Medulla oblongata (tissue), 1 donor: ENCODE results near the gene KATNB1.

Experiments used
- DNase-seq: peaks from one replicate; pipeline ENCODE4 v3.0.0-alpha.2; 2015; ENCODE audit errors: extremely low spot score

KATNB1 gene

DNA sequence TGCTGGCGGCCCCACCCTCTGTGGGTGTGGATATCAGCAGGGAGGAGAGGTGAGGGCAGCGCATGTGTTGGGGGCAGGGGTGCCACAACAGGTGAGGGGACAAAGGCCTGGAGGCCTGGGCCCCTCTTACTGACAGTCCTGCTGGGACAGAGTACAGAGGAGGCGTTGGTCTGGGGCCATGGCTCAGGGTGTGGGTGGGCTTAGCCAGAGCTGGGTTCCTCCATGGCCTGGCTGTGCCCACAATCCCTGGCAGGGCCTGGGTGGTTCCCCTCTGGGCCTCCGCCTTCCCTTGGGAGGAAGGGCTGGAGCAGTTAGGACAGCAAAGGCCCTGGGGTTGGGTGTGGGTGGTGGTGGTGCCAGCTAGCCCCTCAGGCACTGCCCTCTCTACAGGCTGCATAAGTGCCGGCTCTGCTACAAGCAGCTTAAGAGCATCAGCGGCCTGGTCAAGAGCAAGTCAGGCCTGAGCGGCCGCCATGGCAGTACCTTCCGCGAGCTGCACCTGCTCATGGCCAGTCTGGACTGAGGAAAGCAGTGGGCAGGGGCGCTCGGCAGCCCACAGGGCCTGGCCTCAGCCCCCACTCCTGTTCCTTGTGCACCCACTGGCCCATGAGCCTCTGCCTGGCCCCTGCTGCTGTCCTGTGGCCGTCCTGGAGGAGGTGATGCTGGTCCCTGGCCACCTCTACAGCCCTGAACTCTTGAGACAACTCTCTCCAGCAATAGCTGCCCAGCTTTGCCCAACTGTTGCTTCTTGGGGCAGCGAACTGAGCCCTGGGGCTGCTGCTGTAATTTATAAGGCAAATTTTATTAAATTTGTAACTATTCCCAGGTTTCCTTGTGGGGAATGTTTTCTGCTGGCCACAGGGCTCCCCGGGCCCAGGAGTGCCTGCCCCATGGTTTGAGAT, 21.1 kb downstream of the KATNB1 start:
- no peak for DNase-seq

DNA sequence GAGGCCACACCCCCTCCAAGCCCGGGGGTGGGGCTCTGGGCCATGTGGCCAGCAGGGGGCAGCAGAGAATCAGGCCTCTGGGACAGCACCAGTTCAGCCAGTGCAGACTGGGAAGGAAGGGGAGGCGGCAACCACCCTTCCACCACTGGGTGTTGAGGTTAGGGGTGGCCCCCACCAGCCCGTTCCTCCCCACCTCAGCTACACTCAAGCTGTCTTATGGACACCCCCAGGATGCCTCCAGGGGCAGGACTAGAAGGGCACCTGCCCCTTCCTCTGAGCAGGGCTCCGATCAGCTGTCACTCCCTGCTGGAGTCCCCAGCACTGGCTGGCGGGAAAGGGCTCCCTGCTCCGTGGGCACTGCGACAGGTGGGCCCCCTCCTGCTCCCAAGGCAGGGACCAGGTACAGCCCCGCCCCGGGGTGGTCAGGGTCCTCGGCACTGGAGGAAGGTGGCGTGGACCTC, 21.8 kb downstream of the KATNB1 start:
- DNase-seq = peak; percentile 89

DNA sequence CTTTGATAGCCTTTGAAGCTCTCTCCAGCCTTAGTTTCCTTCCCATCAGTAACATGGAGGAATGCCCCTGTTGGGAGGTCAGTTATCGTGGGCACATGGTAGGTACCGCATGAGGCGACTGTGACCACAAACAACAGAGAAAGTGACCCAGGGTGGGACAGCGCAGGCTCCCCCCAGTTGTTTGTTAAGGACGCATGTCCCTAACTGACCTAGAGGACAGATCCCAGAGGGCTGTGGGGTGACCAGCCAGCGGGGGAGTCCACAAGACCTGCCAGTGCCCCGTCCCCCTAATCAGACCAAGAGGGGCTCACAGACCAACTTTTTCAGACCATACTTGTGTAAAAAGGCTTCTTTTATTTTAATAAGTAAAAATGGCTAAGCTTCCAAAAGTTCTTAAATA, 22.3 kb downstream of the KATNB1 start:
- DNase-seq = no peak

DNA sequence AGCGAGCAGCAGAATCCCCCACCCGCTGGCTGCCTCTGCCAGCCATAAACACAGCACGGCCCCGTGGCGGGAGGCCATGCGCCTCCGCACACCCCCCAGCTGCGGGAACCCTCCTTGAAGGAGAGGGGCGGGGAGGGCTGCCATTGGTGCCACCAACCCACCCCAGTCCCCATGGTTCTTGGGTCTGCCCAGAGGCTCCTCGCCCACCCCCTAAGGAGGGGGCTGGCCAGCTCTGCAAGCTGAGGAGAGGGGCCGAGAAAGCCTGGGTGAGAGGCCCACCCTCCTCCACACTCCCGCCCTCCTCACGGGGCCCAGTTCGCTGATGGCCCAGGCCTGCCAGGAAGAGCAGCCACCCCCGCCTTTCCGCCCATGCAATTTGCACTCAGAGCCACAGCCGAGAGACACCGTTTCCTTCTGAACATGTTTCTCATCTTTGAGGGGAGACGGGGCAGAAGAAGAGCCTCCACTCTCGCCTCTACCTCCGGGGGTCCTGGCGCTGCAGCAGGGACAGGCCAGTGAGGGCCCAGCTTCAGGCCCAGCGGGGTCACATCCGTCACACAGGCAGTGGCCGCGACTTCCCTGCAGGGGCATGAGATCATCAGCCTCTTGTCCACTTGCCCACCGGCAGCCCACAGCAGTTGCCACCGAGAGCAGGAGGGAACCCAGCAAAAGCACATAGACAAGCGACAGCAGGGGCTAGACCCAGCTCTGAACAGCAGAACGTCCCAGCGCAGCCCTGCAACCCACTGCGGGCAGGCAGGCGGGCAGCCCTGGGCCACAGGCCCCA, 23.0 kb downstream of the KATNB1 start:
- DNase-seq = no peak

DNA sequence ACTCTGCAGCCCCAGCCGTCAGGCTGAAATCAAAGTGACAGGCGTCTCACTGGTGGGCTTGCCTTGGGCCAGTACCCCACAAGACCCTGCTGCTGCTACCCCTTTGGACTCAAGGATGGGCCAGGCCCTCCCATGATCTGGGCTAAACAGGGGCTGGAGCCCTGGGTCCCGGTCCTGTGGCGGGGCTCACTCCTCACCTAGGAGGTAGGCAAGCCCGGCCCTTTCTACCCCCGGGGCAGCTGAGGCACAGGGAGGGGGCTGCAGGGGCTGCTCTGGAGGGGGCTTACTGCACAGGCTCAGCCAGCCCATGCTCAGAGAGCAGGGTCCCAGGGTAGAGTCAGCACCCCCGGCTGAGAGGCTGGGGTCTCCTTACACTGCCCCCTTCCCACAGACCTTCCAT, 23.6 kb downstream of the KATNB1 start:
- DNase-seq = no peak

DNA sequence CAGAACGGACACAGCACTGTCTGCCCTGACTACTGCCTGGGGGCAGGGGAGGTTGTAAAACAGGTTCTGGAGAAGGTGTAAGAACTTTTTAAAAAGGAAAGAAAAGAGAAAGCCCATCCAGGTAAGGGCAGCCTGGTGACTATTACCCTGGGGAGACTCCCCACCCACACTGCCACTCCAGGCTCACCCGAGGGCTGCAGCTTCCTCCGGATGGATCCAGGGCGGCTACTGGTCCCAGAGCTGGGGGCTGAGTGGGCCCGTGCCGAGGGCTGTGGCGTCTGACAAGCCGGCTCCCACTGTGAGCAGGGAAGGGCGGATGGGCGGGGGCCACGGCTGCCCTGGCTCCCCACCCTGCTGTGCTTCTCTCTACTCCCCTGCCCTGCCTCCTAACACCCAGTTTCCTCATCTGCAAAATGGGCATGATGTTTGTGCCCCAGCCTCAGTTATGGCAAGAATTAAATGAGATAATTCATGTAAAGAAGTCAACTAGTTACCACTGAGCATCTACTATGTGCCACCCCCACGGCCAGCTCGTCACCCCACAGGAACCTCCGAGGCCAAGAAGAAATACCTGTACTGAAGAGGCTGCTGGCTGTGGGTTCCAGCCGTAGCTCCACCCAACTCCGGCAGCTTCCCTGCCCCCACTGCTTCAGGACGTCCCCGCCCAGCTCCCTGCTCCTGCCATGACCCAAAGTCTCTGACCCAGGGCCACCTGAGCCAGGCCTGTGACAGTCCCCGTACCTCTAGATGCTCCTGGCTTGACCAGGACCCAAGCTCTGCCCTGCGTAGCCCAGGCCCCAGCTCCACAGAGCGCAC, 24.2 kb downstream of the KATNB1 start:
- DNase-seq = no peak

DNA sequence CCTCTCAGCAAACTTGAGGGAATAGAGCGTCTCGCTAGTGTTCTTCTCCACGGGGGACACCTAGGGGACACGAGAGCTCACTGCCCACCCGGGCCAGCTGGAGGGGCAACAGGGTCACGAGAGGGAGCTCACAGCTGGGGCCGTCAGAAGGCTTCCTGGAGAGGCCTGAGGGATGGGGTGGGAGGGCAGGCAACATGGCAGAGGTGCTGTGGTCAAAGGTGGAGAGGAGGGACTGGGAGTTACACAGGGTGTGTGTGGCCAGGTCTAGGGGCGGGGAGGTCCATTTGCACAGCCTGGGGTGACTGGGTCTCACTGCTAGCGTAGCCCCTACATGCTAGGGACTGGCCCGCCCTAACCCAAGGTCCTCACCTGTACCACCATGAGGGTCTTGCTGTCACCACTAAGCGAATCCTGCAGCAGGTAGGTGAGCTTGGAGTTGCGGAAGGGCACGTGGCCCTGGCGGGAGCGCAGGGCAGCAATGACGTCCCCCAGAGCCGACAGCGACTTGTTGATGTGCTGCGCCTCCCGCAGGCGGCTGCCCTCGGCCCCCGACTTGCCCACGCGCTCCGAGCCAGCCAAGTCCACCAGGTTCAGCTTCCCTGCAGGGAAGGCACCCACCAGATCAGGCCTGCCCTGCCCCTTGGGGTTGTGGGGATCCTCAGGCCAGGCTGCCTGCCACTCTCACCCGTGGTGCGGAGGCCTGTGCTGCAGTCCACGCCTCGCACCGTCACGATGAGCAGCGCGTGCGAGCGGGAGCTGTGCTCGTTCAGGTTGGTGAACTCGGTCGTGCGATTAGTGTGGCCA, 25.0 kb downstream of the KATNB1 start:
- no peak for DNase-seq

DNA sequence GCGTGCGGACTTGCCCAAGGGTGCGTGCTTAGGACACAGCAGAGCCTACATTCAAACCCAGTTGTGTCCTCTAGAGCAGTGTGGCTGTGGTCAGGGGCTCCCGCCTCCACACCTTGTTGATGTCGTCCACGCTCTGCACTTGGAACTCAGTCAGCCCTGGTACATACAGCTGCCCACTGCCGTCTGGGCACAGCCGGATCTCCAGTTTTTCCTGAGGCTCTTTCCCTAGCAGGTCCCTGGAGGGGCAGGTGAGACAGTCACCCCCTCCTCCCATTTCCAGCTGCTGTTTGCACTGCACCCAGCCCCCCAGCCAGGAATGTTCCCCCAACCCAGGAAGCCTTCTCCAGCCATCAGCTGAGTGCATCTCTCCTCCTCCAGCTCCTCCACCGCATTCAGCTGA, 25.7 kb downstream of the KATNB1 start:
- no peak for DNase-seq

DNA sequence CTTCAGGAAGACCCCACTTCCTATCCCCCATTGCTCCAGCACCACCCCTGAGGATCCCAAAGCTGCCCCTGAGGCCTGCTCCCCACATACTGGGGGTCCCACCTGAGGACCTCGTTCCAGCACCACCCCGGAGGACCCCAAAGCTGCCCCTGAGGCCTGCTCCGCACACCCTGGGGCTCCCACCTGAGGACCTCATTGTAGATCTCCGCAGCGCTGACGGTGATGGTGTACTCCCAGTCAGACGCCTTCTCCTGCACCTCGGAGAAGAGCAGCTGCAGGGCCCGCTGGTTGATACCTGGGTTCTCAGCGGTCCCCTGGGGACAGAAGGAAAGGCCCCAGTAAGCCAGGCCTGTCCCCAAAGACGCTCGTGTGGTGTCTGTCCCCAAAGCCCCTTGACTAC, 26.4 kb downstream of the KATNB1 start:
- DNase-seq = no peak

DNA sequence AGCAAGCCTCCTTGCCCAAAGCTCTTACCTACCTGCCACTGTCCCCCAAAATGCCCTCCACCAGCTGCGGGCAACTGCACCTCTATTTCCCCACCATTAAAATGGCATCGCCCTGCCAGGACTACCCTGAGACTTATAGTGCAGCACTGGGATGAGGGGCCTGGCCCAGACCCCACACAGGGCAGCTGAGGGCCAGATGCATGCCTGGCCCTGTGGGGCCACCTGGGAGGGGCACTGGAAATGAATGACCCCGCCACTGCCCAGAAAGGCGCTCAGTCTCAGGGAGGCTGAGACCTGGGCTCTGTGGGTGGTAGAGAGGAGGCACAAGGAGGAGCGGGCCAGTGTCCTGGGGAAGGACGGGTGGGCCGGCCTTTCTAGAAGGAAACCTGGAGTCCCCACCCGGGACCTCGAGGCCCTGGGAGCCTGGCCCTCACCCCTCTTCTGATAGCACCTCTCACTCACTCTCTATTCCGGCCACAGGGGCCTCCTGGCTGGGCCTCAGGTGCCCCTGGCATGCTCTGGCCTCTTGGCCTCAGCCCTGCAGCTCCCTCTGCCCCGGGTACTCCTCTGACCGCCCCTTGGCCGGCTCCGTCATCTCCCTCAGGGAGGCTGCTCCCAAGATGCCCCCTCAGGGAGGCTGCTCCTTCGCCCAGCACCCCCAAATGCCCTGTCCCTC, 26.9 kb downstream of the KATNB1 start:
- DNase-seq = no peak

DNA sequence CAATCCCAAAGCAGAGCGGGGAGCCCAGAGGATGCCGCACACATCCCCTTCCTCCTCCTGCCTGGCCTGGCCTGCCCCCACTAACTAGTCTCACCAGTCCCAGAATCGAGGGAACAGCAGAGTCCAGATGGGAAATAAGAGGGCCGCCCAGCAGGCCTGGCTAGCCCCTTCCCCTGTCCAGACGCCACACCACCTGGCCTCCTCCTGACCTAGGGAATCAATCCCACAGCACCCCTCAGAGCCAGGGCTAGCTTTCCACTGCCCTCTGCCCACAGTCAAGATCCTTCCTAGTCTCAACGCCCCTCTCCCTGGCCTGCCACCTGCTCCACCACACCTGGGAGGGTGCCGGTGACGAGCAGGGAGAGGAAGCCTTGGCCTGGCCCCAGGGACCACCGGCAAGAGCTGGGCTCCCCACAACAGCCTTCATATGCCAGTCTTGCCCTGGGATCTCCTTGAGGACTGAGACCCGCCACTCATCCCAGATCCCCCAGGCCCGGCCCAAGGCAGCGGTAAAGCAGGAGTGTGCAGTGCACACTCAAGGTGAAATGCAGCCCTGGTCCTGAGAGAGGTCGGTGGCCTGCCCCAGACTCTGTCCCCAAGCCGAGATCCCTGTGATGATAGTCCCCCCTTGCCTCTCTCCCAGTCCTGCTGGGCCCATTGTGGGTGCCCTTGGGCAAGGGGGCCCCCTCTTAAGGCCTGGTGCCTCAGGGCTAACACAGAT, 27.9 kb downstream of the KATNB1 start:
- DNase-seq = no peak

DNA sequence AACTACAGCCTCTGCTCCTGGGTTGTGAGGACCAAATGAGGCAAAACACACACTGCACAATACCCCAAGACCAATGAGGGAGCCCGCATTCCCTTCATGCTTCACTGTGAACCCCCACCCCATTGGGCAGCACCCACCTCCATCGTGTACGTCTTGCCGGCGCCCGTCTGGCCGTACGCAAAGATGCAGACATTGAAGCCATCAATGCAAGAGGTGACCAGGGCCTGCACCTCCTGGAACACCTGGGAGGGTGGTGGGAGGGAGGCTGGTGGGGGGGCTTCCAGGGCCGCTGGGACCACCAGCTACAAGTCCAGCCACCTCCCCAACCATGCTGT, 28.4 kb downstream of the KATNB1 start:
- no peak for DNase-seq

DNA sequence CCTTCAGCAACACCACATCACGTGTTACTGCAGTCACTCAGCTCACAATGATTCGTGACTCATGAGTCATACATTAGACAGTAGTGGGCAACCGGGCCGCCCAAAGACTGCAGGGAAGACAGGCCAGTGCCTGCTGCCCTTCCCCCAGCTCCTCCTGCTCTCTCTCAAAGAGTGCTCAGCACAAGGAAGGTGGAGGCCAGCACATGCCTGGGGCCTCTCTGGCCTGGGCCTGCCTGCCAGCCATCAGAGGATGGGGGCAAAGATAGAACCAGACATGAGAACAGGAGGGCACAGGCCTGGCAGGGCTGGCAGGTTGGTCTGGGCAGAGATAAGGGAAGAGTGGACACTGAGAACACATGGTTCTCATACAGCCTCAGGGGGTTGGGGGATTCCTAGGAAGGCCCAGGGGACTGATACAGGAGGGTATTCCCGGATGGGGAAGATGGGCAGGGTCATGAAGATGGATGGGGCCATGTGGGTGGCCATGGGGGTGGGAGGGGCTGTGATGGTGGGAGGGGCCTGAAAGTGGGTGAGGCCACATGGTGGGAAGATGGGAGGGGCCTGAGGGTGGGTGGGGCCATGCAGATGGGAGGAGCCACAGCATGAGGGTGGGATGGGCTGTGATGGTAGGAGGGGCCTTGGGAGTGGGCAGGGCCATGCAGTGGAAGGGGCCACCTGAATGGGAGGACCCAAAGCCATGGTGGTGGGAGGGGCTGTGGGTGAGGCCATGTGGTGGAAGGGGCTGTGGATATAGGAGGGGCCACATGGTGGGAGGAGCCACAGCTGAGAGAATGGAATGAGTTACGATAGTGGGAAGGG, 29.0 kb downstream of the KATNB1 start:
- no peak for DNase-seq

DNA sequence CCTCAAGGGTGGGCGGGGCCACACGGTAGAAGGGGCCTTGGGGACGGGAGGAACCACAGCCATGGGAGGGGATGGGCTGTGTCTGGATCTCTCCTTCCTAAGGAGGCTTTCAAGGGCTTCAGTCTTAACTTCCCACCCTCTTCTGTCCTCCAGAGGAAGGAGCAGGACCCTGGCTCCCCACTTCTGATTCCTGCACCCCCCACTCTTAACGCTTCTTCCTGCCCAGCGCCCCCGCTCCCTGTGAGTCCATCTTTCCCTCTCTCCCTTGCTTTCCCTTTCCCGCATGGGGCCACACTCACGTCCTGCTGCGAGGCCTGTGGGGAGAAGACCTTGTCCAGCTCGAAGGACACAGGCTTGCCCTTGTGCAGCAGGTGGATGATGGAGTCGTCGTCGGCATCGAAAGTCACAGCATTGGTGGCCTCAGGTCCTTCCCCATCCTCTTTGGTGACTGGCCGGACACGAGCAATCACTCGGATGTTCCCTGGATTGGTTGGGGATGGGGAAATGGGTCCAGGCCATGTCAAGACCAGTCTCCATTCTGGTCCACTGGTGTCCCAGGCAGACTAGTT, 29.7 kb downstream of the KATNB1 start:
- DNase-seq = no peak

DNA sequence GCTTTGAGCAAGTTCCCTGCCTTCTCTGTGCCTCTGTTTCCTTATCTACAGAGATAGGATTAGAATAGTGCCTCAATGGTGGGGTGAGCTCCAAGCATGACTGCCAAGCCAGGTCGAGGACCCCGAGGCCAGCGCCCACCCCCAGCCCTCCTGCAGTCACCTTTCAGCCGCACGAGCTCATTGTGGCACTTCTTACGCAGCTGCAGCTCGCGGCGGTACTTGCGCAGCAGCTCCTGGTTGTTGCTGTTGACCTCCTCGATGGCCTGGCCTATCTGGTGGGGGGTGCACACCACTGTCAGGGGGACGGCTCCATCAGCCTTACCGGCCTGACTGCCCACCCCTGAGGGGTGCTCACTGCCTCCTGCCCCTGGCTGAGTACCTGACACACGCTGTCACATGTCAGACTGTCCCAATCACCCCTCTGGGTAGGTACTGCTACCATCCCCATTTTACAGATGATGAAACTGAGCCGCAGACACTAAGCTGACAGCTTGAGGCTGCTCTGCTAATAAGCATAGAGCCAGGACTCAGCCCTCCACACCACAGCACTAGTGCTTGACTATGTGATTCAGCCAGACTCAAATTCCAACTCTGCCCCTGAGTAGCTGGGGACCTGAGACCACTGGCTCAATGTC, 31.3 kb downstream of the KATNB1 start:
- DNase-seq = no peak

DNA sequence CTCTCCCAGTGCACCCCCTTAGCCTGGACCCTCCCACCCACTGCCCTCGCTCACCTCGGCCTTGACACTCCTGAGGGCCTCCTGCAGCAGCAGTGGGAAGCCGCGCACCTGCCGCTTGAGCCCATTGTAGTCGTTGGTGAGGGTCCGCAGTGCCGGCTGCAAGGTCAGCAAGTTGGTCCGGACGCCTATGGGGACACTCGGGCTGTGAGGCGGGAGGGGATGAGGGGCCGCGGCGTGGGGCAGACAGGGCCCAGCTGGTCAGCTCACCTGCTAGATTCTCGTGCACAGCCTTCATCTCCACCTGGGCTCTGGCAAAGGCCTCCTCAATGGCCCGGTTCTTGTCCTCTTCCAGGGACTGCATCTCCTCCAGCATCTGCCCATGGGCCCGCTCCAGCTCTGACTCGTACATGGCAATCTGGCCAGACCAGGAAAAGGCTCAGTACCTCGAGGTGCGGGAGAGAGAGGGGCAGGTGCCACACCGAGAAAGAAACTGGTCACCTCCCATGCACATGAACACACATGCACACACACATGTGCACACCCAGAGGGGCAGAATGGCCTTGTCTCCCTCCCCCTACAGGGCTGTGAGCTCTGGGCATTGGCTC, 34.1 kb downstream of the KATNB1 start:
- no peak for DNase-seq

DNA sequence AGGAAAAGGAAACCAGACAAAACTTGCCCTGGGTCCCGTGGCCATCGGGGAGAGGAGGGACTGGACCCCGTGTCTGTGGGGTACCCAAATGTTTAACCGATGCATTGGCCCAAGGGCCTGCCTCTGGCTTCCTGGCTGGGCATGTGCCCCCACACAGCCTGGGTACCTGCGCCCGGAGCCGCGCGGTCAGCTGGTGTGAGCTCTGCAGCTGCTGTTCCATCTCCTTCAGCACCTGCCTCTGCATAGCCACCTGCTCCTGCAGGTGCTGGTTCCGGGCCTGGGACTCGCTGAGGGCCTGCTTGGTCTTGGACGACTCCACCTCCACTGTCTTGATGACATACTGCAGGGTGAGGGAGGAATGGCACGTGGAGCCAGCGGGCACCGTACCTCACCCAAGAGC, 34.8 kb downstream of the KATNB1 start:
- no peak for DNase-seq
